ENCODE measurements around the gene BANK1. TPM values are rescaled to one million over a fixed set of nuclear protein-coding genes. Genes with fewer than 3 reads are reported as not detected.

BANK1 gene
- total RNA-seq, 2 experiments from 2014 or later, result not detected

DNA sequence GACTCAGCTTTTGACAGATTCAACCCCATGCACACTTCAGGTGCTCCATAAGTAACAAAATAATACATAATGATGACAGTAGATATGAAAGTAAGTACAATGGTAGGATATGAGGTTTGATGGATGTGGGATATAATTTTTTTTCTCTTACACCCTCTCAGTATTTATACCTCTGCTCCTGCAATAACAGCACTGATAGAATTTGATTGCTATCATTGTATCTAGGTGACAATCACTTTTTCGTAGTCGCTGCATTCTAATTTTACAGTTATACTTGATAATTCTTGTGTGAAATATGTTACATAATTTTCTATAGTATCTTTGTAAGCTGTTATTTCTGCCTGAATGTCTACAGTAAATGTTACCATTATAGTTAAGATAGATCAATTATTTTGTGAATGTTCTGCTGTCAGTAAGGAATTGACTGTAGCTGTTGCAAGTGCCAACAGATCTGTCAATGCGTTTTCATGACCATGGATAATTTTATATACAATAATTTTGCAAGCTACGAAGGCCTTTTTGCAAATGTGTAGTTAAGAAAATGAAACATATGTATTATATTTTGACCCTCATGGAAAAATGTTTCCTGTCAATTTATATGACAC lies 128.9 kb downstream of the BANK1 start:
- DNase-seq, result no peak
- Mint-ChIP-seq H3K4me1 (ENCODE audit: low read depth) (no peaks in the 10 kb centered on the region), H3K36me3 (no peaks in the 10 kb centered on the region), H3K27me3 (no peaks in the 10 kb centered on the region), H3K9me3 (no peaks in the 10 kb centered on the region), H3K27ac (no peak overlapping the region), H3K4me3 (no peak overlapping the region)
- CTCF ChIA-PET, result no interaction called here
- intact Hi-C loops (cut with micrococcal nuclease), result no loop called here
- POLR2A ChIA-PET, result no interaction called here

DNA sequence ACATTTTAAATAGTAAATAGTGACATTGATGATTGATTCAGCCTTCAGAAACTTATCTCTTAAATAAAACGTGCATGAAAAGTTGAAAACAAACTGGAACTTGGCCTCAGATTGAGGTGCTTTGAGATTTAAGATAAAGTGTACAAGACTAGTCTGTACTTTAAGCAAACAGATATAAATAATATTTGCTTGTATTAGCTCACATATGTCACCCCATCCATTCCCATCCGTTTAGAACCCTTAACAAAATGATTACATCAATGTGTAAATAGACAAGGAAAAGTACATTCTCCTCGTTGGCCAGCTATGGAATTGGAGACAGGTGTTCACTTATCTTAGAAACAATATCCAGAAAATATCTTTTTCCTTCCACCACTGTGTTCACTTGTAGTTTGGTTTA lies 130.8 kb downstream of the BANK1 start:
- no peaks in the 10 kb centered on the region for H3K36me3 Mint-ChIP-seq

GRCh38 chr4:101931619-101932018 lies 141.1 kb downstream of the BANK1 start:
- intact Hi-C loops (cut with micrococcal nuclease), result no loop called here
- H3K27ac Mint-ChIP-seq, result no peak overlapping the region
- H3K36me3 Mint-ChIP-seq, result no peaks in the 10 kb centered on the region
- no peaks in the 10 kb centered on the region for H3K4me1 Mint-ChIP-seq (ENCODE audit: low read depth)
- H3K27me3 Mint-ChIP-seq, result peaks cover 1% of the 10 kb centered on the region
- no peak for DNase-seq
- POLR2A ChIA-PET, result no interaction called here
- peaks cover under 1% of the 10 kb centered on the region for H3K9me3 Mint-ChIP-seq
- no peak overlapping the region for H3K4me3 Mint-ChIP-seq
- CTCF ChIA-PET, result no interaction called here

More for the DNA sequence above, 130.8 kb downstream of the BANK1 start:
- no peak overlapping the region for H3K27ac Mint-ChIP-seq
- CTCF ChIA-PET, result no interaction called here
- no peak overlapping the region for H3K4me3 Mint-ChIP-seq
- no peaks in the 10 kb centered on the region for H3K9me3 Mint-ChIP-seq
- intact Hi-C loops (cut with micrococcal nuclease), result no loop called here
- H3K27me3 Mint-ChIP-seq, result no peaks in the 10 kb centered on the region
- DNase-seq, result no peak
- no peaks in the 10 kb centered on the region for H3K4me1 Mint-ChIP-seq (ENCODE audit: low read depth)
- POLR2A ChIA-PET, result no interaction called here

- no peaks in the 10 kb centered on the region for H3K36me3 Mint-ChIP-seq
- peaks cover 5% of the 10 kb centered on the region for H3K9me3 Mint-ChIP-seq
- no peak overlapping the region for H3K4me3 Mint-ChIP-seq
- H3K4me1 Mint-ChIP-seq (ENCODE audit: low read depth), result no peaks in the 10 kb centered on the region
- ChIA-PET POLR2A (no interaction called here), CTCF (no interaction called here)
- H3K27me3 Mint-ChIP-seq, result no peaks in the 10 kb centered on the region
- H3K27ac Mint-ChIP-seq, result no peak overlapping the region
- no peak for DNase-seq
- intact Hi-C loops (cut with micrococcal nuclease), result no loop called here
Measured at GRCh38 chr4:101933855-101934254, 143.3 kb downstream of the BANK1 start.

DNA sequence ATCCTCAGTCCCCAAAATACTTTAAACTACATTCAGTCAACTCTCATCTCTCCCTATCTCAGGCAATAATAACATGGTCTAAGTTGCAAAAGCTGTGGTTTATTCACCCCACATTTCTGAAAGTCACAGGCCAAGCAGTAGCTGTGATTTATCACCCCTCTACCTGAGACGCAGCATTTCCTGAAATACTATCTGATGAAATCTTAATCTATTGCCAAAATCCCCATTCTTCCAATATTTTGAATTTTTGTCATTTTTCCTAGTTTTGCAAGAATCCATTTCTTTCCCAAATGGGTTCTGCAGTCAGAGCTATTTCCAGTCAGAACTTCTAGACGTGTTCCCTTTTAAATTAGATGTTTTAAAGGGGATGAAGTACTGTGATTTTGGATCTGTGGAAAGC lies 148.3 kb downstream of the BANK1 start:
- peaks cover 5% of the 10 kb centered on the region for H3K9me3 Mint-ChIP-seq
- H3K4me3 Mint-ChIP-seq, result no peak overlapping the region
- no peaks in the 10 kb centered on the region for H3K36me3 Mint-ChIP-seq
- DNase-seq, result no peak
- H3K27me3 Mint-ChIP-seq, result peaks cover 8% of the 10 kb centered on the region
- H3K4me1 Mint-ChIP-seq (ENCODE audit: low read depth), result no peaks in the 10 kb centered on the region
- intact Hi-C loops (cut with micrococcal nuclease), result no loop called here
- POLR2A ChIA-PET, result no interaction called here
- H3K27ac Mint-ChIP-seq, result no peak overlapping the region
- CTCF ChIA-PET, result no interaction called here

DNA sequence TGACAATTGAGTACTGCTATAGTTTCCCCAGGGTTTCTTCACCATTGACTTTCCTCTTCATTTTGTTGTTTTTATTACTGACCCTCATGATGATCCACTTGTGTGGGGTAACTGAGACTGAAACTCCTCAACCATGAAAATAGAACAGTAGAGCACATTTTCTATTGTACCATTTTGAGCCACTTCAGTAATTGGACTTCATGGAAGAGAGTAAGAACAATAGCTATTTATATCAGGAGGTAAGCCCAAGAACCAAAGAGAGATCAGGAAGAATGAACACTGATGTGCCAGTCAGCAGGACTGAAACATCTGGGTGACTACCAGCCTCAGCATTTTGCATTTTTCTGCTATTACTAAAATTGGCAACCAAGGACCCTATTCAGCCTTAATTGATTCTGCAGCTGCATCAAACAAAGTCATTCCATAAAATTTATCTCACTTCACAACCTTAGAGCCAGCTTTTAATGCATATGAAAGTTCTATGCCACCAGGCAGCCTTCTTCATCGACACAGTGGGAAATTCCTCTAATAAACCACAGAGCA lies 151.4 kb downstream of the BANK1 start:
- CTCF ChIA-PET, result no interaction called here
- Mint-ChIP-seq H3K36me3 (no peaks in the 10 kb centered on the region), H3K27me3 (peaks cover 8% of the 10 kb centered on the region)

DNA sequence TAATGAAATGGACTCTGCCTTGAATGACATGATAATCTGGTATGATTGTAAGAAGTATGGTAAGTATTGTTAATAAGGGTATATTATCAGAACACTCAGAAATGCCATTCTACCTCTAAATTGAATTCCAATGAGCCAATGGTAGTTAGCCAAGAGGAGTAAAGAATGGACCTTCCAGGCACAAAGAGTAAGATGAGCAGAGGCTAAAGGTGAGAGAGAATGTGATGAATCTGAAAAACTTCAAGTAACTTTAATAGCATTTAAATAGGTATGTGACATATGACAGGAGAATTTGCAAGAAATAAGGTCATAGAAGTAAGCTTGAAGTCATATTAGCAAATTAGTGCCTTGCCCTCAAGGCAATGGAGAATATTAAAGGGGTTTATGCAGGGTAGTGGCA lies 152.4 kb downstream of the BANK1 start:
- ChIA-PET CTCF (no interaction called here), POLR2A (no interaction called here)
- H3K4me1 Mint-ChIP-seq (ENCODE audit: low read depth), result no peaks in the 10 kb centered on the region
- no peaks in the 10 kb centered on the region for H3K9me3 Mint-ChIP-seq
- no peak overlapping the region for H3K4me3 Mint-ChIP-seq
- DNase-seq, result no peak
- H3K27me3 Mint-ChIP-seq, result peaks cover 8% of the 10 kb centered on the region
- intact Hi-C loops (cut with micrococcal nuclease), result no loop called here
- no peak overlapping the region for H3K27ac Mint-ChIP-seq
- no peaks in the 10 kb centered on the region for H3K36me3 Mint-ChIP-seq

More for the DNA sequence above, 151.4 kb downstream of the BANK1 start:
- Mint-ChIP-seq H3K4me3 (no peak overlapping the region), H3K9me3 (peaks cover 2% of the 10 kb centered on the region), H3K27ac (no peak overlapping the region), H3K4me1 (ENCODE audit: low read depth) (no peaks in the 10 kb centered on the region)
- intact Hi-C loops (cut with micrococcal nuclease), result no loop called here
- DNase-seq, result no peak
- POLR2A ChIA-PET, result no interaction called here

- Mint-ChIP-seq H3K4me1 (ENCODE audit: low read depth) (no peaks in the 10 kb centered on the region), H3K9me3 (no peaks in the 10 kb centered on the region), H3K27me3 (peaks cover 8% of the 10 kb centered on the region), H3K4me3 (no peak overlapping the region), H3K27ac (no peak overlapping the region), H3K36me3 (no peaks in the 10 kb centered on the region)
- ChIA-PET POLR2A (no interaction called here), CTCF (interaction anchor here (0.6 kb wide), 1 partner anchor 401 kb away, joined by 3 read pairs; the partner anchor contains the start of gene SLC39A8)
- DNase-seq, result no peak
- intact Hi-C loops (cut with micrococcal nuclease), result no loop called here
Measured at GRCh38 chr4:101944649-101945048, 154.1 kb downstream of the BANK1 start.

GRCh38 chr4:101948055-101948454 lies 157.5 kb downstream of the BANK1 start:
- DNase-seq, result no peak
- ChIA-PET CTCF (no interaction called here), POLR2A (no interaction called here)
- no peaks in the 10 kb centered on the region for H3K4me1 Mint-ChIP-seq (ENCODE audit: low read depth)
- H3K27me3 Mint-ChIP-seq, result peaks cover 4% of the 10 kb centered on the region
- no peak overlapping the region for H3K4me3 Mint-ChIP-seq
- H3K9me3 Mint-ChIP-seq, result no peaks in the 10 kb centered on the region
- no peak overlapping the region for H3K27ac Mint-ChIP-seq
- H3K36me3 Mint-ChIP-seq, result no peaks in the 10 kb centered on the region
- intact Hi-C loops (cut with micrococcal nuclease), result no loop called here

GRCh38 chr4:101948951-101949350 lies 158.4 kb downstream of the BANK1 start:
- CTCF ChIA-PET, result no interaction called here
- no peaks in the 10 kb centered on the region for H3K9me3 Mint-ChIP-seq
- H3K36me3 Mint-ChIP-seq, result no peaks in the 10 kb centered on the region
- no peak overlapping the region for H3K4me3 Mint-ChIP-seq
- DNase-seq, result no peak
- no peaks in the 10 kb centered on the region for H3K27me3 Mint-ChIP-seq
- intact Hi-C loops (cut with micrococcal nuclease), result no loop called here
- no peak overlapping the region for H3K27ac Mint-ChIP-seq
- H3K4me1 Mint-ChIP-seq (ENCODE audit: low read depth), result no peaks in the 10 kb centered on the region
- POLR2A ChIA-PET, result no interaction called here

DNA sequence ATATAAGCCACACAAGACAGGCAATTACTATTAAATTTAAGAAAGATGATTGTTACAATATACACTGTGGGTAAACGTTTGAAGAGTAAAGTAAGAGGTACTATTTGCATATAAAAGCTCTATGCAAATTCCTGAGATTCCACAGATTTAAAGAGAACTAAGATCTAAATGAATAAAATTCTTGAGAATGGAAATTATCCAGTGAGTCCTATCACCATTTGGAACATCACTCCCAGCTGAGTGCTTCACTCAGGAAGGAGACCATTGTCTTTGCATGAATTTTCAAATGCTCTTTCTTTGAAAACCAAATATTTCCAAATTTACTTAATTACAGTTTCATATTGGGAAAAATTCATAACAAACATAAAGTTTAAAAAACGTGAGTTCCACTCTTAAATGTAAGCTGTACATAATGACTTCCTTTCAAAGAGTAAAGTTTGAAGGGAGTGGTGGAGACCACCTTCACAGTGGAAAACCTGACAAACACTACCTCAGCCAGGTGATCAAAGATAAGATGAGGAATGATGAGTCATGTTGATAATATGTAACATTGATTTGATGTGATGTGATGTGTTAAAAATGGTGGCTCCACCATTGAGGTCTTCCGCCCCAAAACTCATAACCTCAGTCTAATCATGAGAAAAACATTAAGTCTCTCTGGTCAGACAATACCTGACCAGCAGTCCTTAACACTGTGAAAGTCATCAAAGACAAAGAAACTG lies 159.9 kb downstream of the BANK1 start:
- POLR2A ChIA-PET, result no interaction called here
- H3K27ac Mint-ChIP-seq, result no peak overlapping the region
- H3K27me3 Mint-ChIP-seq, result no peaks in the 10 kb centered on the region
- H3K9me3 Mint-ChIP-seq, result no peaks in the 10 kb centered on the region
- no peaks in the 10 kb centered on the region for H3K4me1 Mint-ChIP-seq (ENCODE audit: low read depth)
- CTCF ChIA-PET, result no interaction called here
- no peaks in the 10 kb centered on the region for H3K36me3 Mint-ChIP-seq
- H3K4me3 Mint-ChIP-seq, result no peak overlapping the region
- intact Hi-C loops (cut with micrococcal nuclease), result no loop called here
- DNase-seq, result no peak

- H3K4me1 Mint-ChIP-seq (ENCODE audit: low read depth), result no peaks in the 10 kb centered on the region
- no peak for DNase-seq
- ChIA-PET CTCF (no interaction called here), POLR2A (no interaction called here)
- H3K36me3 Mint-ChIP-seq, result no peaks in the 10 kb centered on the region
- H3K27me3 Mint-ChIP-seq, result no peaks in the 10 kb centered on the region
- no peak overlapping the region for H3K4me3 Mint-ChIP-seq
- no peaks in the 10 kb centered on the region for H3K9me3 Mint-ChIP-seq
- intact Hi-C loops (cut with micrococcal nuclease), result no loop called here
- no peak overlapping the region for H3K27ac Mint-ChIP-seq
Measured at GRCh38 chr4:101952985-101953384, 162.5 kb downstream of the BANK1 start.

DNA sequence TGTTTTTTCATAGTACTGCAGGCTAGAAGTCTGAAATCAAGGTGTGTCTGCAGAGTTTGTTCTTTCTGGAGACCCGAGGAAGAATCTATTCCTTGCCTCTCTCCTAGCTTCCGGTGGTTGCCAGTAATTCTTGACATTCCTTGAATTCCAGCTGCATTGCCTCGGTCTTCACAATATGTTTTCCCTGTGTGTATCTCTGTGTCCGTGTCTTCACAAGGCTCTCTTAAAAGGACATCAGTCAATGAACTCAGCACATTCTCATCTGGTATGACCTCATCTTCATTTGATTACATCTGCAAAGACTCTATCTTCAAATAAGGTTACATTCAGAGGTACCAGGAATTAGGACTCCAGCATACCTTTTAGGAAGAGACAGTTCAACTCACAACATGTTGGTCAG lies 163.4 kb downstream of the BANK1 start:
- H3K4me3 Mint-ChIP-seq, result no peak overlapping the region
- H3K27me3 Mint-ChIP-seq, result no peaks in the 10 kb centered on the region
- ChIA-PET CTCF (no interaction called here), POLR2A (no interaction called here)
- no peaks in the 10 kb centered on the region for H3K9me3 Mint-ChIP-seq
- intact Hi-C loops (cut with micrococcal nuclease), result no loop called here
- no peaks in the 10 kb centered on the region for H3K4me1 Mint-ChIP-seq (ENCODE audit: low read depth)
- no peaks in the 10 kb centered on the region for H3K36me3 Mint-ChIP-seq
- H3K27ac Mint-ChIP-seq, result no peak overlapping the region
- no peak for DNase-seq
